Neuronal stem cell (in vitro differentiated cells): ENCODE measurements around the gene RAB3C.

Source experiments
- DNase-seq: peaks from one replicate; pipeline ENCODE4 v3.0.0-alpha.2; 2013; ENCODE audit warnings: low spot score
- H2AFZ ChIP-seq: one replicate; pipeline ENCODE4 v1.6.1; 2013; ENCODE audit warnings: mild to moderate bottlenecking, low read length, inconsistent platforms
- H2AK5ac ChIP-seq: 2 replicates; pipeline ENCODE4 v1.6.1; 2013; ENCODE audit warnings: low read depth, mild to moderate bottlenecking, inconsistent platforms, low read length, moderate library complexity, mixed read lengths
- H2BK120ac ChIP-seq: 2 replicates; pipeline ENCODE4 v1.6.1; 2013; ENCODE audit warnings: low read depth, mild to moderate bottlenecking, inconsistent platforms, low read length, moderate library complexity, mixed read lengths
- H2BK12ac ChIP-seq: one replicate; pipeline ENCODE4 v1.6.1; 2013; ENCODE audit warnings: low read length, inconsistent platforms
- H2BK15ac ChIP-seq: 2 replicates; pipeline ENCODE4 v1.6.1; 2013; ENCODE audit warnings: mild to moderate bottlenecking, low read length, inconsistent platforms, mixed read lengths
- H2BK5ac ChIP-seq: one replicate; pipeline ENCODE4 v1.6.1; 2013; ENCODE audit warnings: inconsistent platforms, mild to moderate bottlenecking, low read length, moderate library complexity
- H3K14ac ChIP-seq: one replicate; pipeline ENCODE4 v1.6.1; 2013; ENCODE audit warnings: low read length, inconsistent platforms
- H3K18ac ChIP-seq: 2 replicates; pipeline ENCODE4 v1.6.1; 2013; ENCODE audit warnings: low read length, inconsistent platforms
- H3K23ac ChIP-seq: 2 replicates; pipeline ENCODE4 v1.6.1; 2013; ENCODE audit warnings: low read depth, mild to moderate bottlenecking, mixed read lengths, low read length, inconsistent platforms; ENCODE audit not compliant: poor library complexity
- H3K27ac ChIP-seq: replicated peaks from 3 replicates; pipeline ENCODE4 v1.5.1; 2013; ENCODE audit warnings: low read length, inconsistent platforms
- H3K27me3 ChIP-seq, 3 experiments: 2 replicates each; pipeline ENCODE4 v1.6.1; 2013; ENCODE audit warnings: low read length in 3 of 3, mild to moderate bottlenecking in 2 of 3, inconsistent platforms in 1 of 3, low read depth in 1 of 3, mixed read lengths in 1 of 3, moderate library complexity in 1 of 3; ENCODE audit not compliant: control insufficient read depth in 3 of 3, insufficient read depth in 3 of 3
- H3K36me3 ChIP-seq, 2 donors: replicated peaks in 1 of 2; 2 replicates each; pipeline ENCODE4 v1.6.1; 2013; ENCODE audit warnings: low read length in 2 of 2; ENCODE audit not compliant: control insufficient read depth in 2 of 2, insufficient read depth in 2 of 2
- H3K4ac ChIP-seq: 2 replicates; pipeline ENCODE4 v1.6.1; 2013; ENCODE audit warnings: inconsistent platforms, mild to moderate bottlenecking, low read length, moderate library complexity
- H3K4me1 ChIP-seq, 2 donors: 1 replicate in 1 of 2; 2 replicates in 1 of 2; pipeline ENCODE4 v1.6.1; 2013; ENCODE audit warnings: low read length in 2 of 2, low read depth in 1 of 2; ENCODE audit not compliant: control insufficient read depth in 2 of 2, insufficient read depth in 1 of 2
- H3K4me2 ChIP-seq: one replicate; pipeline ENCODE4 v1.6.1; 2013; ENCODE audit warnings: mild to moderate bottlenecking, low read length, inconsistent platforms; ENCODE audit not compliant: insufficient read depth, poor library complexity, severe bottlenecking
- H3K4me3 ChIP-seq, 2 donors: 2 replicates each; pipeline ENCODE4 v1.5.1; 2013; ENCODE audit warnings: low read length in 2 of 2, mild to moderate bottlenecking in 2 of 2, inconsistent platforms in 1 of 2, moderate library complexity in 1 of 2
- H3K79me1 ChIP-seq: one replicate; pipeline ENCODE4 v1.6.1; 2013; ENCODE audit warnings: low read depth, mild to moderate bottlenecking, inconsistent platforms, low read length, moderate library complexity
- H3K9ac ChIP-seq: one replicate; pipeline ENCODE4 v1.6.1; 2013; ENCODE audit warnings: mild to moderate bottlenecking, low read depth, low read length, inconsistent platforms; ENCODE audit not compliant: poor library complexity
- H3K9me3 ChIP-seq, 2 donors: replicated peaks in 1 of 2; 2 replicates each; pipeline versions ENCODE3 to v1.6.1; 2013; ENCODE audit warnings: low read length in 2 of 2, mild to moderate bottlenecking in 2 of 2, inconsistent platforms in 1 of 2, low read depth in 1 of 2, mixed read lengths in 1 of 2, moderate library complexity in 1 of 2; ENCODE audit not compliant: control insufficient read depth in 2 of 2, insufficient read depth in 1 of 2
- H4K8ac ChIP-seq: one replicate; pipeline ENCODE4 v1.6.1; 2013; ENCODE audit warnings: low read depth, mild to moderate bottlenecking, inconsistent platforms, low read length, moderate library complexity
- H4K91ac ChIP-seq: one replicate; pipeline ENCODE4 v1.6.1; 2013; ENCODE audit warnings: low read length, low read depth, mild to moderate bottlenecking, inconsistent platforms; ENCODE audit not compliant: poor library complexity
- WGBS, 2 donors: extraction: QIAGEN DNeasy Blood & Tissue Kit; methylation state at CpG; one replicate each; pipeline ENCODE4 v1.1.7; 2013; ENCODE audit warnings: missing lambda C conversion rate in 2 of 2, mixed read lengths in 1 of 2; ENCODE audit not compliant: insufficient read length in 2 of 2, insufficient replicate concordance in 1 of 2; ENCODE audit errors: extremely low coverage in 2 of 2; 5-methylcytosine and 5-hydroxymethylcytosine counted together

Gene RAB3C

GRCh38 chr5:58902305-58902704 is 319.4 kb downstream of the RAB3C start:
- no peak overlapping the region for H2BK120ac ChIP-seq
- no peak overlapping the region for H2AFZ ChIP-seq
- DNase-seq: no peak
- no peak overlapping the region for H3K4ac ChIP-seq
- H3K9me3 ChIP-seq: peaks cover 0 to 3% of the 10 kb centered on the region in 2 donors
- no peak overlapping the region for H2BK5ac ChIP-seq
- no peak overlapping the region for H3K14ac ChIP-seq
- no peak overlapping the region for H4K91ac ChIP-seq
- H3K4me3 ChIP-seq: no peak overlapping the region
- H3K9ac ChIP-seq: no peak overlapping the region
- H2BK12ac ChIP-seq: no peak overlapping the region
- no peak overlapping the region for H3K18ac ChIP-seq
- H3K4me1 ChIP-seq: peaks cover 0 to 5% of the 10 kb centered on the region in 2 donors
- H3K27me3 ChIP-seq: no peaks in the 10 kb centered on the region
- H2BK15ac ChIP-seq: no peak overlapping the region
- no peak overlapping the region for H3K27ac ChIP-seq
- no peak overlapping the region for H2AK5ac ChIP-seq
- H3K23ac ChIP-seq: no peak overlapping the region
- no peaks in the 10 kb centered on the region for H3K36me3 ChIP-seq
- H3K4me2 ChIP-seq: no peak overlapping the region
- H3K79me1 ChIP-seq: no peaks in the 10 kb centered on the region
- H4K8ac ChIP-seq: no peak overlapping the region

- Histone ChIP-seq H3K79me1 (no peaks in the 10 kb centered on the region), H3K4me1 (peaks cover 0 to 5% of the 10 kb centered on the region in 2 donors), H3K4me3 (no peak overlapping the region), H3K4me2 (no peak overlapping the region), H3K4ac (no peak overlapping the region), H2BK5ac (no peak overlapping the region), H3K18ac (no peak overlapping the region), H3K9me3 (peaks cover 0 to 3% of the 10 kb centered on the region in 2 donors), H4K91ac (no peak overlapping the region), H2AK5ac (no peak overlapping the region), H2BK120ac (no peak overlapping the region), H3K36me3 (no peaks in the 10 kb centered on the region), H2AFZ (no peak overlapping the region), H3K27me3 (no peaks in the 10 kb centered on the region), H2BK12ac (no peak overlapping the region), H3K23ac (no peak overlapping the region), H3K27ac (no peak overlapping the region), H3K9ac (no peak overlapping the region), H4K8ac (no peak overlapping the region), H3K14ac (no peak overlapping the region), H2BK15ac (no peak overlapping the region)
- no CpG with 5 or more reads among the region's 2 CpGs for WGBS, 2 donors
- DNase-seq: no peak
Measured at GRCh38 chr5:58902765-58903164, 319.9 kb downstream of the RAB3C start.

GRCh38 chr5:58904737-58905136 is 321.9 kb downstream of the RAB3C start:
- H3K27ac ChIP-seq: no peak overlapping the region
- H2BK15ac ChIP-seq: no peak overlapping the region
- peak overlapping the region; percentile 5 for H3K18ac ChIP-seq
- H3K27me3 ChIP-seq: no peaks in the 10 kb centered on the region
- no peak overlapping the region for H2BK120ac ChIP-seq
- no peak for DNase-seq
- no CpG with 5 or more reads among the region's 4 CpGs for WGBS, 2 donors
- H2AFZ ChIP-seq: no peak overlapping the region
- H4K8ac ChIP-seq: no peak overlapping the region
- no peak overlapping the region for H4K91ac ChIP-seq
- no peak overlapping the region for H2BK5ac ChIP-seq
- peaks cover 0 to 3% of the 10 kb centered on the region in 2 donors for H3K9me3 ChIP-seq
- no peaks in the 10 kb centered on the region for H3K4me1 ChIP-seq
- H3K79me1 ChIP-seq: no peaks in the 10 kb centered on the region
- no peak overlapping the region for H2AK5ac ChIP-seq
- H3K4ac ChIP-seq: no peak overlapping the region
- no peak overlapping the region for H3K9ac ChIP-seq
- H3K4me2 ChIP-seq: no peak overlapping the region
- no peaks in the 10 kb centered on the region for H3K36me3 ChIP-seq
- no peak overlapping the region for H2BK12ac ChIP-seq
- no peak overlapping the region for H3K23ac ChIP-seq
- peak overlapping the region in 1 of 2 donors; percentile 37 for H3K4me3 ChIP-seq
- H3K14ac ChIP-seq: no peak overlapping the region

GRCh38 chr5:58905944-58906343 is 323.1 kb downstream of the RAB3C start:
- Histone ChIP-seq H2BK5ac (no peak overlapping the region), H2BK15ac (no peak overlapping the region), H3K4me1 (no peaks in the 10 kb centered on the region), H3K4me2 (no peak overlapping the region), H2BK12ac (no peak overlapping the region), H2AK5ac (no peak overlapping the region), H3K27ac (no peak overlapping the region), H4K91ac (no peak overlapping the region), H3K36me3 (no peaks in the 10 kb centered on the region), H2AFZ (no peak overlapping the region), H3K9ac (no peak overlapping the region), H3K4ac (no peak overlapping the region), H3K14ac (no peak overlapping the region), H3K79me1 (no peaks in the 10 kb centered on the region), H3K9me3 (peaks cover 0 to 3% of the 10 kb centered on the region in 2 donors), H3K23ac (no peak overlapping the region), H3K4me3 (no peak overlapping the region), H4K8ac (no peak overlapping the region), H3K18ac (no peak overlapping the region), H2BK120ac (no peak overlapping the region), H3K27me3 (no peaks in the 10 kb centered on the region)
- DNase-seq: no peak
